ENCODE results near the gene KRTAP10-9.

KRTAP10-9 gene

DNA sequence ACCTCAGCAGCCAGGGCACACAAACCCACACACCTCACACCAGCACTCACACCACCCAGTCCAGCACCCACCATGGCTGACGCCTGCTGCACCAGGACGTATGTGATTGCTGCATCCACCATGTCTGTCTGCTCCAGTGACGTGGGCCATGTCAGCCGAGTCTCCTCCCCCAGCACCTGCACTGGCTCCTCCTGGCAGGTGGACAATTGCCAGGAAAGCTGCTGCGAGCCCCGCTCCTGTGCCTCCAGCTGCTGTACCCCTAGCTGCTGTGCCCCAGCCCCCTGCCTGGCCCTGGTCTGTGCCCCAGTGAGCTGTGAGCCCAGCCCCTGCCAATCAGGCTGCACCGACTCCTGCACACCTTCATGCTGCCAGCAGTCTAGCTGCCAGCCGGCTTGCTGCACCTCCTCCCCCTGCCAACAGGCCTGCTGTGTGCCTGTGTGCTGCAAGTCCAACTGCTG lies 14.8 kb upstream of the KRTAP10-9 start, which contains the start of gene KRTAP10-8:
KRTAP10-8 (plus strand) TSS at position 51 of the 458 bp plus-strand sequence; CDS start at position 73, 22 bp downstream.
- no peaks in the 10 kb centered on the region for H3K79me2 ChIP-seq (ENCODE audit: insufficient read depth, low read length)
- no peaks in the 10 kb centered on the region for H3K36me3 ChIP-seq (ENCODE audit: low read length)
- no peaks in the 10 kb centered on the region for H3K9me3 ChIP-seq (ENCODE audit: insufficient read depth, low read length)
- TF ChIP-seq, protein P1, sequence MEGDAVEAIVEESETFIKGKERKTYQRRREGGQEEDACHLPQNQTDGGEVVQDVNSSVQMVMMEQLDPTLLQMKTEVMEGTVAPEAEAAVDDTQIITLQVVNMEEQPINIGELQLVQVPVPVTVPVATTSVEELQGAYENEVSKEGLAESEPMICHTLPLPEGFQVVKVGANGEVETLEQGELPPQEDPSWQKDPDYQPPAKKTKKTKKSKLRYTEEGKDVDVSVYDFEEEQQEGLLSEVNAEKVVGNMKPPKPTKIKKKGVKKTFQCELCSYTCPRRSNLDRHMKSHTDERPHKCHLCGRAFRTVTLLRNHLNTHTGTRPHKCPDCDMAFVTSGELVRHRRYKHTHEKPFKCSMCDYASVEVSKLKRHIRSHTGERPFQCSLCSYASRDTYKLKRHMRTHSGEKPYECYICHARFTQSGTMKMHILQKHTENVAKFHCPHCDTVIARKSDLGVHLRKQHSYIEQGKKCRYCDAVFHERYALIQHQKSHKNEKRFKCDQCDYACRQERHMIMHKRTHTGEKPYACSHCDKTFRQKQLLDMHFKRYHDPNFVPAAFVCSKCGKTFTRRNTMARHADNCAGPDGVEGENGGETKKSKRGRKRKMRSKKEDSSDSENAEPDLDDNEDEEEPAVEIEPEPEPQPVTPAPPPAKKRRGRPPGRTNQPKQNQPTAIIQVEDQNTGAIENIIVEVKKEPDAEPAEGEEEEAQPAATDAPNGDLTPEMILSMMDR (IDR thresholded peaks at IDR 0.05; ENCODE audit: insufficient read depth, low read length, poor library complexity, severe bottlenecking): no peak
- TF ChIP-seq EZH2phosphoT487 (conservative IDR thresholded peaks at IDR 0.05; ENCODE audit: low read length): no peak
- H3K9ac ChIP-seq (ENCODE audit: low read length): no peak within 1 kb of the TSS
- no peaks in the 10 kb centered on the region for H3K27me3 ChIP-seq (ENCODE audit: low read length)
- H3K4me3 ChIP-seq (ENCODE audit: insufficient read depth, low read length, poor library complexity, severe bottlenecking): no peak within 1 kb of the TSS
- H3K4me2 ChIP-seq (ENCODE audit: low read depth, low read length, poor library complexity, severe bottlenecking): no peak within 1 kb of the TSS
- no peaks in the 10 kb centered on the region for H3K9me2 ChIP-seq (replicated peaks; ENCODE audit: insufficient read depth, low read length)
- H3K27ac ChIP-seq (ENCODE audit: low read depth, low read length): no peak within 1 kb of the TSS
- H2AFZ ChIP-seq (ENCODE audit: low read depth, low read length, severe bottlenecking): no peak within 1 kb of the TSS
- no peaks in the 10 kb centered on the region for H3F3A ChIP-seq (ENCODE audit: insufficient read depth)
- H4K20me1 ChIP-seq (ENCODE audit: low read depth, low read length): no peaks in the 10 kb centered on the region

DNA sequence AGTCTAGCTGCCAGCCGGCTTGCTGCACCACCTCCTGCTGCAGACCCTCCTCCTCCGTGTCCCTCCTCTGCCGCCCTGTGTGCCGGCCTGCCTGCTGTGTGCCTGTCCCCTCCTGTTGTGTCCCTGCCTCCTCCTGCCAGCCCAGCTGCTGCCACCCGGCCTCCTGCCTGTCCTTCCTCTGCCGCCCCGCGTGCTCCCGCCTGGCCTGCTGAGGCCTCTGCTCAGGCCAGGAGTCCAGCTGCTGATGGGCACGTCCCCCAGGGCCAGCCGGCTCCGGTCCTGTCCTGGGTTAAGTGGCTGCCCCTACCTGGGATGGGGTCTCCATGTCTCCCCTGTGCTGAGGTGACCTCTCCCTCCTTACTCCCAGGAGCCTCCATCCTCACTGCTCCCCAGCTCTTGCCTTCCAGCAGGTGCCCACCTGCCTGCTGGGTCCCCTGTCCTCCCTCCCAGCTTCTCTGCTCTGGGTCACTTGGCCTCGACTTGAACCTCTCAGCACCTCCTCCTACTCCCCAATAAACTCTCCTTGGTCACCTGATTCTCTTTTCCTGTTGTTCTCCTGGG lies 14.1 kb upstream of the KRTAP10-9 start:
- Histone ChIP-seq H3F3A (ENCODE audit: insufficient read depth) (no peaks in the 10 kb centered on the region), H4K20me1 (ENCODE audit: low read depth, low read length) (no peaks in the 10 kb centered on the region), H3K27me3 (ENCODE audit: low read length) (no peaks in the 10 kb centered on the region), H3K9me3 (ENCODE audit: insufficient read depth, low read length) (no peaks in the 10 kb centered on the region), H3K79me2 (ENCODE audit: insufficient read depth, low read length) (no peaks in the 10 kb centered on the region), H3K9ac (ENCODE audit: low read length) (no peak overlapping the region), H3K4me2 (ENCODE audit: low read depth, low read length, poor library complexity, severe bottlenecking) (no peak overlapping the region), H3K4me3 (ENCODE audit: insufficient read depth, low read length, poor library complexity, severe bottlenecking) (no peak overlapping the region), H3K9me2 (replicated peaks; ENCODE audit: insufficient read depth, low read length) (no peaks in the 10 kb centered on the region), H3K36me3 (ENCODE audit: low read length) (no peaks in the 10 kb centered on the region), H2AFZ (ENCODE audit: low read depth, low read length, severe bottlenecking) (no peak overlapping the region), H3K27ac (ENCODE audit: low read depth, low read length) (no peak overlapping the region)
- TF ChIP-seq EZH2phosphoT487 (conservative IDR thresholded peaks at IDR 0.05; ENCODE audit: low read length): no peak
- TF ChIP-seq, protein P1 (IDR thresholded peaks at IDR 0.05; ENCODE audit: insufficient read depth, low read length, poor library complexity, severe bottlenecking): no peak

DNA sequence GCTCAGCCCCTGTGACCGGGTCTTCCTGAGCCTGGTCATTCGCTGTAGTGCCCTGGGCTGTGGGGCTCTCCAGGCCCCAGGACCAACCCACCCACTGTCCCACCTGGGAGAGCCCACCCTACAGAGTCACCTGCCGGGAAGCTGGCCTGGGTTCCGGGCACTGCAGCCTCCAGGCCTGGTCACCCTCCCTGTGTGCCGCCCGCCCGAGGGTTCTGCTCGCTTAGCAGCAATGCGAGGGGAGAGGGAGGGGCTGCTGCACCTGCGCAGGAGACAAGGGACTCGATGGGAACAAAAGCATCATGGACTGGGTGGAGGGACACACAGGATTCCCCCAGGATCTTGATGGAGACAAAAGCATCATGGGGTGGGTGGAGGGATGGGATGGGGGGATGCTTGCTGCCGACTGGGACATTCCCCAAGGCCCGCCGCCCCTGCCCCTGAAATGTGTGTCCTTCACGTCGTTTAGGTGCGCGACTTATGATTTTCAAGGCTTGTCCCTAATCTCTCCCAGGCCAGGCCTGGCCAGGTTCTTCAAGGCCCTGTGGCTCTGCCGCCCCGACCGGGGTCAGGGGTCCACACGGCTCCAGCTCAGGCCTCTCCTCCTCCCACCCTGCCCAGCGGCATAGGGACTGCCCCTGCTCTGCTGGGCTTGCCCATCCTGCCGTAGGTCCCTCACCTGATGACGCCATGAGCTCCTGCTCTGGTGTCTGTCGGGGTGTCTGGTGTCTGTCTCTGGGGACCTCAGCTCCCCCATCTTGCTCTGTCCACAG lies 13.3 kb upstream of the KRTAP10-9 start:
- Histone ChIP-seq H3K27ac (ENCODE audit: low read depth, low read length) (no peak overlapping the region), H3F3A (ENCODE audit: insufficient read depth) (no peaks in the 10 kb centered on the region), H3K27me3 (ENCODE audit: low read length) (no peaks in the 10 kb centered on the region), H3K9me2 (replicated peaks; ENCODE audit: insufficient read depth, low read length) (no peaks in the 10 kb centered on the region), H3K4me3 (ENCODE audit: insufficient read depth, low read length, poor library complexity, severe bottlenecking) (no peak overlapping the region), H3K9me3 (ENCODE audit: insufficient read depth, low read length) (no peaks in the 10 kb centered on the region), H3K79me2 (ENCODE audit: insufficient read depth, low read length) (no peaks in the 10 kb centered on the region), H4K20me1 (ENCODE audit: low read depth, low read length) (no peaks in the 10 kb centered on the region), H3K4me2 (ENCODE audit: low read depth, low read length, poor library complexity, severe bottlenecking) (no peak overlapping the region), H2AFZ (ENCODE audit: low read depth, low read length, severe bottlenecking) (no peak overlapping the region), H3K36me3 (ENCODE audit: low read length) (no peaks in the 10 kb centered on the region), H3K9ac (ENCODE audit: low read length) (no peak overlapping the region)
- TF ChIP-seq, protein P1 (IDR thresholded peaks at IDR 0.05; ENCODE audit: insufficient read depth, low read length, poor library complexity, severe bottlenecking): no peak
- no peak for TF ChIP-seq EZH2phosphoT487 (conservative IDR thresholded peaks at IDR 0.05; ENCODE audit: low read length)
